Keratinocyte (primary cell): ENCODE measurements around the gene E4F1. TPM values are rescaled to one million over a fixed set of nuclear protein-coding genes. Genes with fewer than 3 reads are reported as not detected.

ENCODE experiments used
- DNase-seq: peaks from one replicate; pipeline ENCODE4 v3.0.0-alpha.2; 2011; ENCODE audit warnings: low read depth, missing footprints, low spot score
- FAIRE-seq: peaks from 2 replicates; lab custom pipeline; 2011; peaks lifted over from hg19 to GRCh38; lab: Jason Lieb, UNC
- H2AFZ ChIP-seq: 2 replicates; pipeline ENCODE4 v1.6.0; 2012; ENCODE audit warnings: low read length, control low read depth, inconsistent platforms; ENCODE audit not compliant: control insufficient read depth
- H3K27ac ChIP-seq: 2 replicates; pipeline ENCODE4 v1.5.1; 2011; ENCODE audit warnings: low read length; ENCODE audit not compliant: control insufficient read depth, insufficient read depth
- H3K27me3 ChIP-seq: 3 replicates; pipeline ENCODE4 v1.6.0; 2011; ENCODE audit warnings: low read length; ENCODE audit not compliant: control insufficient read depth, insufficient read depth; ENCODE audit errors: extremely low read depth
- H3K36me3 ChIP-seq, 2 experiments: 2 replicates in 1 of 2; 3 replicates in 1 of 2; pipeline ENCODE4 v1.5.1; 2011; ENCODE audit warnings: low read length in 2 of 2, mild to moderate bottlenecking in 1 of 2; ENCODE audit not compliant: control insufficient read depth in 2 of 2, insufficient read depth in 2 of 2; ENCODE audit errors: extremely low read depth in 1 of 2
- H3K4me1 ChIP-seq: 3 replicates; pipeline ENCODE4 v1.5.1; 2011; ENCODE audit warnings: low read length; ENCODE audit not compliant: control insufficient read depth, insufficient read depth; ENCODE audit errors: extremely low read depth
- H3K4me2 ChIP-seq: 3 replicates; pipeline ENCODE4 v1.6.0; 2011; ENCODE audit warnings: low read depth, low read length; ENCODE audit not compliant: control insufficient read depth, insufficient read depth; ENCODE audit errors: extremely low read depth
- H3K4me3 ChIP-seq, 3 experiments: fragments of 200-600 bp in 1 of 3; sonication (generic) in 1 of 3; 2 replicates in 2 of 3; 3 replicates in 1 of 3; pipeline ENCODE4 v1.5.1; 2011 to 2016; ENCODE audit warnings: low read length in 3 of 3, mild to moderate bottlenecking in 3 of 3, control low read depth in 2 of 3, inconsistent platforms in 1 of 3, low read depth in 1 of 3, mixed read lengths in 1 of 3, mixed run types in 1 of 3, moderate library complexity in 1 of 3; ENCODE audit not compliant: control insufficient read depth in 2 of 3, insufficient read depth in 2 of 3; ENCODE audit errors: extremely low read depth in 1 of 3
- H3K79me2 ChIP-seq: 2 replicates; pipeline ENCODE4 v1.6.0; 2012; ENCODE audit warnings: low read length; ENCODE audit not compliant: control insufficient read depth, insufficient read depth
- H3K9ac ChIP-seq: 3 replicates; pipeline ENCODE4 v1.6.0; 2011; ENCODE audit warnings: low read length; ENCODE audit not compliant: control insufficient read depth, insufficient read depth; ENCODE audit errors: extremely low read depth
- H3K9me1 ChIP-seq: 3 replicates; pipeline ENCODE4 v1.6.0; 2011; ENCODE audit warnings: low read length; ENCODE audit not compliant: control insufficient read depth, insufficient read depth; ENCODE audit errors: extremely low read depth
- H3K9me3 ChIP-seq: 2 replicates; pipeline ENCODE4 v1.5.1; 2012; ENCODE audit warnings: low read depth, low read length; ENCODE audit not compliant: control insufficient read depth
- H4K20me1 ChIP-seq: 3 replicates; pipeline ENCODE4 v1.6.0; 2011; ENCODE audit warnings: low read length; ENCODE audit not compliant: control insufficient read depth, insufficient read depth; ENCODE audit errors: extremely low read depth
- EZH2 ChIP-seq: IDR thresholded peaks from one replicate; pipeline ENCODE4 v1.6.1; 2012; ENCODE audit warnings: inconsistent platforms, mild to moderate bottlenecking, low read length, moderate library complexity
- dilution Hi-C: fragments of 300-500 bp; cut with MboI; formaldehyde crosslinking; loops from one replicate; pipeline ENCODE4 v1.7.0; 2020; ENCODE audit warnings: low sequenced_read_pairs; ENCODE audit not compliant: extremely low pct_ligation_motif_present
- polyA plus RNA-seq, 5 experiments: library from polyadenylated mRNA; depleted of rRNA in 3 of 5; stranded (reverse) in 3 of 5; stranded (forward) in 1 of 5; unstranded in 1 of 5; fragments of >200 nt; gene quantifications; 1 replicate in 1 of 5; 2 replicates in 3 of 5; 3 replicates in 1 of 5; pipeline versions ENCODE4 v1.2.1 to v1.2.3, GENCODE V29; 2011 to 2012; ENCODE audit warnings: missing spikeins in 2 of 5, low read depth in 1 of 5, low replicate concordance in 1 of 5
- TF ChIP-seq, protein P1 (sequence below), 3 experiments: IDR thresholded peaks in 1 of 3; conservative IDR thresholded peaks in 1 of 3; optimal IDR thresholded peaks in 1 of 3; 2 replicates in 2 of 3; 3 replicates in 1 of 3; pipeline versions ENCODE3 to v1.5.1; 2011; ENCODE audit warnings: low read length in 3 of 3, mild to moderate bottlenecking in 3 of 3, moderate library complexity in 2 of 3, control low read depth in 1 of 3, inconsistent platforms in 1 of 3; ENCODE audit not compliant: insufficient read depth in 2 of 3; ENCODE audit errors: extremely low read depth in 1 of 3

Gene E4F1
- polyA plus RNA-seq, 1 donor (not counting 4 experiments of a cell fraction or from before 2014, with no cell fraction given): 10.5 TPM

DNA sequence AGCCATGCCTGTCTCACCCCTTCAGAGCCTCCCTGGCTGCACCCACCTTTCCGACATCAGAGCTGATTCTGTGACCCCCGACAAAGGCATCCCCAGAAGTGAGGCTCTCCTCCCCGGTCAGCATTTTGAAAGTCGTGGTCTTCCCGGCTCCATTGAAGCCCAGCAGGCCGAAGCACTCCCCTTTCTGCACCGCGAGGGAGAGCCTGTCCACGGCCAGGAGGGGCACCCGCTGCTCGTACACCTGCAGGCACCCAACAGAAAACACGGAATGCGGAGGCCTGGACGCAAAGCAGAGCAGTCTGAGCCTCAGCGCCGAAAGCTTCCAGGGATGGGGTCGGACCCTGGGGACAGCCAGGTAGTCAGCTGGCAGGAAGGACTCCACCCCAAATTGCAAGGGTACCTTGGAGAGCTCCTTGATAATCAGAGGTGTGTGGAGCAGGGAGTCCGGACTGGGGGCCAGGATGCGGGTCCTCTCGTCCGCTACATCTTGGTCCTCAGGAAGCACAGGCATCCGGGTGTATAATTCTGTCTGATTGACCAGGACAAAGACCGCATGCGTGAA, 57.7 kb downstream of the E4F1 start:
- no peaks in the 10 kb centered on the region for H4K20me1 ChIP-seq
- no peak overlapping the region for H2AFZ ChIP-seq
- no peaks in the 10 kb centered on the region for H3K79me2 ChIP-seq
- TF ChIP-seq, protein P1, sequence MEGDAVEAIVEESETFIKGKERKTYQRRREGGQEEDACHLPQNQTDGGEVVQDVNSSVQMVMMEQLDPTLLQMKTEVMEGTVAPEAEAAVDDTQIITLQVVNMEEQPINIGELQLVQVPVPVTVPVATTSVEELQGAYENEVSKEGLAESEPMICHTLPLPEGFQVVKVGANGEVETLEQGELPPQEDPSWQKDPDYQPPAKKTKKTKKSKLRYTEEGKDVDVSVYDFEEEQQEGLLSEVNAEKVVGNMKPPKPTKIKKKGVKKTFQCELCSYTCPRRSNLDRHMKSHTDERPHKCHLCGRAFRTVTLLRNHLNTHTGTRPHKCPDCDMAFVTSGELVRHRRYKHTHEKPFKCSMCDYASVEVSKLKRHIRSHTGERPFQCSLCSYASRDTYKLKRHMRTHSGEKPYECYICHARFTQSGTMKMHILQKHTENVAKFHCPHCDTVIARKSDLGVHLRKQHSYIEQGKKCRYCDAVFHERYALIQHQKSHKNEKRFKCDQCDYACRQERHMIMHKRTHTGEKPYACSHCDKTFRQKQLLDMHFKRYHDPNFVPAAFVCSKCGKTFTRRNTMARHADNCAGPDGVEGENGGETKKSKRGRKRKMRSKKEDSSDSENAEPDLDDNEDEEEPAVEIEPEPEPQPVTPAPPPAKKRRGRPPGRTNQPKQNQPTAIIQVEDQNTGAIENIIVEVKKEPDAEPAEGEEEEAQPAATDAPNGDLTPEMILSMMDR (optimal IDR thresholded peaks at IDR 0.05 in 1 of 3, IDR thresholded peaks at IDR 0.05 in 1 of 3, conservative IDR thresholded peaks at IDR 0.05 in 1 of 3; ENCODE audit: extremely low read depth in 1 of 3, insufficient read depth in 2 of 3, low read length in 3 of 3): no peak
- TF ChIP-seq EZH2: no peak
- H3K9me1 ChIP-seq: no peaks in the 10 kb centered on the region
- no peak for DNase-seq
- peaks cover 4% of the 10 kb centered on the region for H3K27me3 ChIP-seq
- H3K4me2 ChIP-seq: no peak overlapping the region
- peaks cover 4% of the 10 kb centered on the region for H3K4me1 ChIP-seq
- no peaks in the 10 kb centered on the region for H3K9me3 ChIP-seq
- no peak for FAIRE-seq
- dilution Hi-C loops: no loop called here
- H3K36me3 ChIP-seq: no peaks in the 10 kb centered on the region
- H3K4me3 ChIP-seq: no peak overlapping the region
- H3K9ac ChIP-seq: no peak overlapping the region
- no peak overlapping the region for H3K27ac ChIP-seq

DNA sequence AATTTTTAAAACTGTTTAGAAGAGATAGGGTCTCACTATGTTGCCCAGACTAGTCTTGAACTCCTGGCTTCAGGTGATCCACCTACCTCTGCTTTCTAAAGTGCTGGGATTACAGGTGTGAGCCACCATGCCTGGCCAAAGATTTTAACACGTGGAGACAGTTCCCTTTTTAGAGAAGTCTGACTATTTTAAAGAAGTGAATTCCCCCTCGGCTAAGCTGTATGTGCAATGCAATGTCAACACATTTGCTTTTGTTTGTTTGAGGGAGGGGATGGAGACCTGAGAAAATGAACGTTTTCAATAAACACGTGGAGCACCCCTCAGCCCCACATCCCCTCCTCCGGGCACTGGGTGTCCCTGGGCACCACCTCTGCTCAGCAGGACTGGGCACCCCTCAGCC, 58.9 kb downstream of the E4F1 start:
- Histone ChIP-seq H3K9ac (no peak overlapping the region), H3K27me3 (peaks cover 4% of the 10 kb centered on the region), H3K4me2 (no peak overlapping the region), H3K36me3 (no peaks in the 10 kb centered on the region), H3K79me2 (no peaks in the 10 kb centered on the region), H3K4me3 (no peak overlapping the region), H3K4me1 (peaks cover 4% of the 10 kb centered on the region), H3K27ac (no peak overlapping the region), H3K9me3 (no peaks in the 10 kb centered on the region), H3K9me1 (no peaks in the 10 kb centered on the region), H2AFZ (no peak overlapping the region), H4K20me1 (no peaks in the 10 kb centered on the region)
- dilution Hi-C loops: no loop called here
- TF ChIP-seq, protein P1 (optimal IDR thresholded peaks at IDR 0.05 in 1 of 3, IDR thresholded peaks at IDR 0.05 in 1 of 3, conservative IDR thresholded peaks at IDR 0.05 in 1 of 3; ENCODE audit: extremely low read depth in 1 of 3, insufficient read depth in 2 of 3, low read length in 3 of 3): no peak
- no peak for TF ChIP-seq EZH2
- no peak for FAIRE-seq
- no peak for DNase-seq
